GM23338 (cell line): Measurements from ENCODE around the gene BID. TPM values are rescaled to one million over a fixed set of nuclear protein-coding genes. Genes with fewer than 3 reads are reported as not detected.

Source experiments
- ATAC-seq: fragments of 200-7000 bp; cut with Tn5 transposase; 3 replicates; pipeline ENCODE4 v1.9.1; 2020
- DNase-seq: peaks from one replicate; pipeline ENCODE4 v3.0.0-alpha.2; 2015; ENCODE audit warnings: low spot score
- H2AFZ ChIP-seq: fragments of 200-600 bp; sonication (generic); 2 replicates; pipeline ENCODE4 v1.8.0; 2016; ENCODE audit warnings: antibody characterized with exemption, mild to moderate bottlenecking, moderate library complexity
- H3F3A ChIP-seq: fragments of 200-600 bp; sonication (generic); replicated peaks from 2 replicates; pipeline ENCODE4 v1.8.0; 2017; ENCODE audit warnings: antibody characterized with exemption, mixed run types, low read depth
- H3K27ac ChIP-seq: fragments of 200-600 bp; sonication (generic); 2 replicates; pipeline ENCODE4 v1.6.1; 2016; ENCODE audit warnings: low read depth
- H3K27me3 ChIP-seq: fragments of 200-600 bp; sonication (generic); 2 replicates; pipeline ENCODE4 v1.8.0; 2016; ENCODE audit warnings: mild to moderate bottlenecking, mixed run types, moderate library complexity; ENCODE audit not compliant: insufficient read depth
- H3K36me3 ChIP-seq: fragments of 200-600 bp; sonication (generic); 2 replicates; pipeline ENCODE4 v1.8.0; 2016; ENCODE audit warnings: mild to moderate bottlenecking; ENCODE audit not compliant: insufficient read depth
- H3K4me1 ChIP-seq: fragments of 200-600 bp; sonication (generic); 2 replicates; pipeline ENCODE4 v1.8.0; 2016; ENCODE audit warnings: mild to moderate bottlenecking, moderate library complexity; ENCODE audit not compliant: insufficient read depth
- H3K4me2 ChIP-seq: fragments of 200-600 bp; sonication (generic); 2 replicates; pipeline ENCODE4 v1.7.1; 2017; ENCODE audit warnings: mixed run types
- H3K4me3 ChIP-seq: fragments of 200-600 bp; sonication (generic); 2 replicates; pipeline ENCODE4 v1.6.1; 2016; ENCODE audit warnings: mixed run types
- H3K79me2 ChIP-seq: fragments of 200-600 bp; sonication (generic); replicated peaks from 2 replicates; pipeline ENCODE4 v1.8.0; 2017; ENCODE audit warnings: mild to moderate bottlenecking; ENCODE audit not compliant: insufficient read depth
- H3K9me2 ChIP-seq: fragments of 200-600 bp; sonication (generic); 2 replicates; pipeline ENCODE4 v1.8.0; 2017; ENCODE audit not compliant: insufficient read depth
- H4K20me1 ChIP-seq: fragments of 200-600 bp; sonication (generic); replicated peaks from 2 replicates; pipeline ENCODE4 v1.8.0; 2017; ENCODE audit warnings: mild to moderate bottlenecking; ENCODE audit not compliant: insufficient read depth
- H3K27ac Mint-ChIP-seq: 2 replicates; pipeline ENCODE4 v1.8.0; 2020; ENCODE audit warnings: inconsistent platforms, mild to moderate bottlenecking, moderate library complexity, mixed read lengths
- H3K27me3 Mint-ChIP-seq: 3 replicates; pipeline ENCODE4 v1.8.0; 2022; ENCODE audit warnings: low read depth, mild to moderate bottlenecking, moderate library complexity, mixed read lengths, inconsistent platforms; ENCODE audit not compliant: insufficient read depth, poor library complexity
- H3K36me3 Mint-ChIP-seq: 3 replicates; pipeline ENCODE4 v1.8.0; 2021; ENCODE audit warnings: low read depth, mild to moderate bottlenecking, inconsistent platforms, moderate library complexity, mixed read lengths
- H3K4me1 Mint-ChIP-seq: 3 replicates; pipeline ENCODE4 v1.8.0; 2020; ENCODE audit warnings: mild to moderate bottlenecking, inconsistent platforms, mixed read lengths
- H3K4me3 Mint-ChIP-seq: 3 replicates; pipeline ENCODE4 v1.8.0; 2021; ENCODE audit warnings: moderate library complexity, mild to moderate bottlenecking, inconsistent platforms, mixed read lengths
- H3K9me3 Mint-ChIP-seq: 3 replicates; pipeline ENCODE4 v1.8.0; 2020; ENCODE audit warnings: moderate library complexity, mild to moderate bottlenecking, inconsistent platforms, mixed read lengths
- EZH2 ChIP-seq: fragments of 200-600 bp; sonication (generic); IDR thresholded peaks from one replicate; pipeline ENCODE4 v1.8.0; 2017; ENCODE audit warnings: antibody characterized with exemption, mild to moderate bottlenecking, low read depth; ENCODE audit not compliant: unreplicated experiment
- NANOG ChIP-seq: IDR thresholded peaks from 2 replicates; pipeline ENCODE4 v1.6.1; 2016; ENCODE audit warnings: antibody characterized with exemption, borderline replicate concordance
- polyA plus RNA-seq: library from polyadenylated mRNA; unstranded; fragments of >200 nt; fragmentation: Nextera tagmentation; extraction: Ambion mirVana; gene quantifications from 2 replicates; pipeline ENCODE4 v1.2.1, GENCODE V29; 2016
- total RNA-seq: library from RNA; depleted of rRNA; stranded (reverse); fragments of >200 nt; shearing (Covaris generic); gene quantifications from 2 replicates; pipeline ENCODE4 v1.2.3, GENCODE V29; 2014
- TF ChIP-seq, protein P1 (sequence below): IDR thresholded peaks from one replicate; pipeline ENCODE4 v1.6.1; 2018; ENCODE audit warnings: antibody characterized with exemption; ENCODE audit not compliant: unreplicated experiment
- TF ChIP-seq, protein P2 (sequence below): IDR thresholded peaks from 2 replicates; pipeline ENCODE4 v1.6.1; 2016; ENCODE audit warnings: antibody characterized with exemption

BID gene
- total and polyA plus RNA-seq, 2 experiments from 2014 or later: 65.1 to 125 TPM

GRCh38 chr22:17802411-17802810 is 28.1 kb upstream of the BID start:
- ATAC-seq (no peak), DNase-seq (no peak)
- Histone ChIP-seq H3K27me3 (no peaks in the 10 kb centered on the region), H3K36me3 (peaks cover 5% of the 10 kb centered on the region; the same call in 1 of the 2 replicates), H3K79me2 (no peaks in the 10 kb centered on the region), H3K4me2 (no peak overlapping the region), H3K27ac (no peak overlapping the region), H3K4me1 (no peaks in the 10 kb centered on the region), H2AFZ (no peak overlapping the region), H3F3A (0 out of 2 replicates have a peak, but pooled peaks cover 3% of the 10 kb centered on the region), H3K9me2 (no peaks in the 10 kb centered on the region), H4K20me1 (no peaks in the 10 kb centered on the region), H3K4me3 (no peak overlapping the region)
- Mint-ChIP-seq H3K27me3 (peaks cover 5% of the 10 kb centered on the region), H3K4me3 (no peak overlapping the region), H3K9me3 (no peaks in the 10 kb centered on the region), H3K27ac (no peak overlapping the region), H3K36me3 (peaks cover 7% of the 10 kb centered on the region; the same call in 2 of the 3 replicates), H3K4me1 (peaks cover 9% of the 10 kb centered on the region; the same call in 2 of the 3 replicates)
- TF ChIP-seq, protein P1, sequence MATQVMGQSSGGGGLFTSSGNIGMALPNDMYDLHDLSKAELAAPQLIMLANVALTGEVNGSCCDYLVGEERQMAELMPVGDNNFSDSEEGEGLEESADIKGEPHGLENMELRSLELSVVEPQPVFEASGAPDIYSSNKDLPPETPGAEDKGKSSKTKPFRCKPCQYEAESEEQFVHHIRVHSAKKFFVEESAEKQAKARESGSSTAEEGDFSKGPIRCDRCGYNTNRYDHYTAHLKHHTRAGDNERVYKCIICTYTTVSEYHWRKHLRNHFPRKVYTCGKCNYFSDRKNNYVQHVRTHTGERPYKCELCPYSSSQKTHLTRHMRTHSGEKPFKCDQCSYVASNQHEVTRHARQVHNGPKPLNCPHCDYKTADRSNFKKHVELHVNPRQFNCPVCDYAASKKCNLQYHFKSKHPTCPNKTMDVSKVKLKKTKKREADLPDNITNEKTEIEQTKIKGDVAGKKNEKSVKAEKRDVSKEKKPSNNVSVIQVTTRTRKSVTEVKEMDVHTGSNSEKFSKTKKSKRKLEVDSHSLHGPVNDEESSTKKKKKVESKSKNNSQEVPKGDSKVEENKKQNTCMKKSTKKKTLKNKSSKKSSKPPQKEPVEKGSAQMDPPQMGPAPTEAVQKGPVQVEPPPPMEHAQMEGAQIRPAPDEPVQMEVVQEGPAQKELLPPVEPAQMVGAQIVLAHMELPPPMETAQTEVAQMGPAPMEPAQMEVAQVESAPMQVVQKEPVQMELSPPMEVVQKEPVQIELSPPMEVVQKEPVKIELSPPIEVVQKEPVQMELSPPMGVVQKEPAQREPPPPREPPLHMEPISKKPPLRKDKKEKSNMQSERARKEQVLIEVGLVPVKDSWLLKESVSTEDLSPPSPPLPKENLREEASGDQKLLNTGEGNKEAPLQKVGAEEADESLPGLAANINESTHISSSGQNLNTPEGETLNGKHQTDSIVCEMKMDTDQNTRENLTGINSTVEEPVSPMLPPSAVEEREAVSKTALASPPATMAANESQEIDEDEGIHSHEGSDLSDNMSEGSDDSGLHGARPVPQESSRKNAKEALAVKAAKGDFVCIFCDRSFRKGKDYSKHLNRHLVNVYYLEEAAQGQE: no peak

DNA sequence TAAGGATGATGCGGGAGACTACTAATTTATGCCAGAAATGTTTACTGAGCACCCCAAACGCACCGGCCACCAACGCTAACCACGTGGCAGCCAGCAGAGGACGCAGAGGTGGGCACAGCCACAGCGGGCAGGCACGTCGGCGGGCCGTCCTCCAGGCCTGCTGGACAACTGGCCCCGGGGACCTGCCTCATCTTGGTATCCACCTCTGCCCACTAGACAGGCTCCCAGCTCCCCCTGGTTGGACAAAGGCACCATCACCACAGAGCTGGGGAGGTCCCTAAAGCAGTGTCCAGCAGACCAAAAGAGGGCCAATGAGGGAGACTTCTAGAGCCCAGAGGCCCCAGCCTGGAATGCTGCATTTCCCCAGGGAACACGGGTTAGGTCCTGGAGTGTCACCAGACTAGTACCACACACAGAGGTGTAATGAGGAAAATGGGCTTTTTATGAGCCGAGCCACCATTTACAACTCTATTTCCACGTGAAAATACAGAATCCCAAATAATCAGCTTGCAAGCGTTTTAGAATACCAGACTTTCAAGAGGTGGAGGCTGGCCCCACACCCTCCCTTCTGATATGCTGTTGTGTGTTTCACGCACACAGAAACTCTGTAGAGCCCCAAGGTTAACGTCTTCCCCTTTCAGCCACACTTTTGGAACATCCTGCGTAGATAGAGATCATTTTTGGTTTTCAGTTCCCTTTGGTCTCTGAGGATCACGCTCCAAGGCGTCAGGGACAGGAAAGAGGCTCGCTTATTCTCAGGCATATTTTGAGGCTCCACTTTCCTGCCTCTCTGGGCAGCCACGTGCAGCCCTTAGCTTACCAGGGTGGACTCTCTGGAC is 23.7 kb upstream of the BID start:
- no peaks in the 10 kb centered on the region for H3K9me2 ChIP-seq
- ATAC-seq: no peak
- no peaks in the 10 kb centered on the region for H3K27me3 ChIP-seq
- Mint-ChIP-seq H3K9me3 (no peaks in the 10 kb centered on the region), H3K27ac (no peak overlapping the region), H3K4me1 (peaks cover 3% of the 10 kb centered on the region; the same call in 1 of the 3 replicates), H3K27me3 (peaks cover 11% of the 10 kb centered on the region), H3K4me3 (no peak overlapping the region), H3K36me3 (no peaks in the 10 kb centered on the region)
- H2AFZ ChIP-seq: no peak overlapping the region
- H4K20me1 ChIP-seq: no peaks in the 10 kb centered on the region
- H3K4me3 ChIP-seq: no peak overlapping the region
- H3K4me2 ChIP-seq: no peak overlapping the region
- H3K27ac ChIP-seq: no peak overlapping the region
- H3K79me2 ChIP-seq: no peaks in the 10 kb centered on the region
- DNase-seq: no peak
- no peaks in the 10 kb centered on the region for H3F3A ChIP-seq
- H3K4me1 ChIP-seq: no peaks in the 10 kb centered on the region
- TF ChIP-seq NANOG (no peak), EZH2 (no peak)
- TF ChIP-seq, protein P2, sequence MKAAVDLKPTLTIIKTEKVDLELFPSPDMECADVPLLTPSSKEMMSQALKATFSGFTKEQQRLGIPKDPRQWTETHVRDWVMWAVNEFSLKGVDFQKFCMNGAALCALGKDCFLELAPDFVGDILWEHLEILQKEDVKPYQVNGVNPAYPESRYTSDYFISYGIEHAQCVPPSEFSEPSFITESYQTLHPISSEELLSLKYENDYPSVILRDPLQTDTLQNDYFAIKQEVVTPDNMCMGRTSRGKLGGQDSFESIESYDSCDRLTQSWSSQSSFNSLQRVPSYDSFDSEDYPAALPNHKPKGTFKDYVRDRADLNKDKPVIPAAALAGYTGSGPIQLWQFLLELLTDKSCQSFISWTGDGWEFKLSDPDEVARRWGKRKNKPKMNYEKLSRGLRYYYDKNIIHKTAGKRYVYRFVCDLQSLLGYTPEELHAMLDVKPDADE: no peak
- TF ChIP-seq, protein P1: no peak
- H3K36me3 ChIP-seq: no peaks in the 10 kb centered on the region
